GM12878 (cell line): ENCODE results near the gene RBM45. TPM values are rescaled to one million over a fixed set of nuclear protein-coding genes. Genes with fewer than 3 reads are reported as not detected.

Experiments
- ATAC-seq: fragments of 200-7000 bp; cut with Tn5 transposase; 3 replicates; pipeline ENCODE4 v1.9.1; 2020; ENCODE audit warnings: mild to moderate bottlenecking, moderate library complexity
- BruUV-seq: library from RNA; stranded (reverse); fragments of 400-500 nt; replicated peaks from 2 replicates; lab custom pipeline; 2021; lab: Mats Ljungman, UMichigan
- CTCF ChIA-PET: fragments of 300-600 bp; sonication (Branson Sonifier 250); formaldehyde crosslinking; extraction: SDS; loops from one replicate; lab custom pipeline; 2021; ENCODE audit warnings: inconsistent platforms; lab: Yijun Ruan, JAX
- POLR2A ChIA-PET: fragments of 350-600 bp; formaldehyde crosslinking; extraction: SDS; loops from one replicate; lab custom pipeline; 2021; ENCODE audit warnings: inconsistent platforms; lab: Charles Lee
- RAD21 ChIA-PET: fragments of 300-600 bp; sonication (Branson Sonifier 250); formaldehyde crosslinking; loops from one replicate; lab custom pipeline; 2023; ENCODE audit warnings: antibody characterized with exemption; ENCODE audit not compliant: unreplicated experiment; lab: Charles Lee
- SMC1A ChIA-PET: fragments of 300-600 bp; sonication (Branson Sonifier 250); formaldehyde crosslinking; loops from one replicate; lab custom pipeline; 2023; ENCODE audit not compliant: unreplicated experiment, uncharacterized antibody; lab: Charles Lee
- DNase-seq: peaks from one replicate; pipeline ENCODE4 v3.0.0-alpha.2; 2011; ENCODE audit warnings: low read depth, low spot score
- FAIRE-seq: peaks from 3 replicates; lab custom pipeline; 2011; peaks lifted over from hg19 to GRCh38; lab: Jason Lieb, UNC
- H2AFZ ChIP-seq: 2 replicates; pipeline ENCODE4 v1.6.0; 2011; ENCODE audit warnings: low read depth, low read length, control low read depth; ENCODE audit not compliant: control insufficient read depth
- H3K27ac ChIP-seq: 2 replicates; pipeline ENCODE4 v1.5.1; 2011; ENCODE audit warnings: control low read depth; ENCODE audit not compliant: control insufficient read depth, insufficient read depth
- H3K27me3 ChIP-seq, 2 experiments: replicated peaks in 1 of 2; 2 replicates each; pipeline versions ENCODE4 v1.6.0 to v1.6.1; 2011; ENCODE audit warnings: low read length in 1 of 2; ENCODE audit not compliant: control insufficient read depth in 2 of 2, insufficient read depth in 2 of 2
- H3K36me3 ChIP-seq, 2 experiments: 2 replicates each; pipeline ENCODE4 v1.5.1; 2011; ENCODE audit warnings: low read length in 1 of 2; ENCODE audit not compliant: control insufficient read depth in 2 of 2, insufficient read depth in 2 of 2
- H3K4me1 ChIP-seq: 2 replicates; pipeline ENCODE4 v1.6.1; 2011; ENCODE audit warnings: mild to moderate bottlenecking, low read length, moderate library complexity, mixed read lengths; ENCODE audit not compliant: control insufficient read depth, insufficient read depth
- H3K4me2 ChIP-seq: 2 replicates; pipeline ENCODE4 v1.6.0; 2011; ENCODE audit warnings: control low read depth; ENCODE audit not compliant: control insufficient read depth, insufficient read depth
- H3K4me3 ChIP-seq: fragments of 200-600 bp; sonication (generic); 2 replicates; pipeline ENCODE4 v1.5.1; 2016
- H3K79me2 ChIP-seq: 2 replicates; pipeline ENCODE4 v1.6.0; 2011; ENCODE audit warnings: low read length; ENCODE audit not compliant: control insufficient read depth, insufficient read depth
- H3K9ac ChIP-seq: 2 replicates; pipeline ENCODE4 v1.8.0; 2011; ENCODE audit warnings: low read length, control low read depth, mixed read lengths; ENCODE audit not compliant: control insufficient read depth, insufficient read depth
- H3K9me3 ChIP-seq: replicated peaks from 3 replicates; pipeline ENCODE4 v1.5.1; 2011; ENCODE audit warnings: mild to moderate bottlenecking, low read length; ENCODE audit not compliant: control insufficient read depth, insufficient read depth
- H4K20me1 ChIP-seq: 2 replicates; pipeline ENCODE4 v1.6.0; 2011; ENCODE audit not compliant: control insufficient read depth, insufficient read depth
- BMI1 ChIP-seq: fragments of 450-650 bp; IDR thresholded peaks from 2 replicates; pipeline ENCODE4 v1.6.1; 2016; ENCODE audit warnings: mild to moderate bottlenecking, moderate library complexity, borderline replicate concordance
- CHD1 ChIP-seq: IDR thresholded peaks from 2 replicates; pipeline ENCODE4 v1.6.1; 2012; ENCODE audit warnings: low read depth, low read length, improper control_type of control experiment
- ESRRA ChIP-seq: IDR thresholded peaks from 2 replicates; pipeline ENCODE4 v1.6.1; 2012; ENCODE audit warnings: mild to moderate bottlenecking, low read length, improper control_type of control experiment
- HDGF ChIP-seq: fragments of 450-650 bp; IDR thresholded peaks from 2 replicates; pipeline ENCODE4 v1.6.1; 2016; ENCODE audit warnings: antibody characterized with exemption
- MEF2B ChIP-seq: fragments of 450-650 bp; IDR thresholded peaks from 2 replicates; pipeline ENCODE4 v1.6.1; 2018; ENCODE audit warnings: mild to moderate bottlenecking, moderate library complexity; ENCODE audit not compliant: partially characterized antibody, poor library complexity, severe bottlenecking
- NR2F1 ChIP-seq: fragments of 450-650 bp; conservative IDR thresholded peaks from 2 replicates; pipeline ENCODE4 v1.6.1; 2017; ENCODE audit warnings: mild to moderate bottlenecking
- POLR2A ChIP-seq: IDR thresholded peaks from 2 replicates; pipeline ENCODE4 v1.6.1; 2011; ENCODE audit warnings: low read depth, mild to moderate bottlenecking, low read length
- POU2F2 ChIP-seq: IDR thresholded peaks from 3 replicates; pipeline ENCODE4 v1.6.1; 2011; ENCODE audit warnings: low read depth, mild to moderate bottlenecking, low read length, borderline replicate concordance
- ZNF217 ChIP-seq: fragments of 450-650 bp; IDR thresholded peaks from 2 replicates; pipeline ENCODE4 v1.6.1; 2017; ENCODE audit warnings: antibody characterized with exemption, mild to moderate bottlenecking
- ZNF384 ChIP-seq: IDR thresholded peaks from 2 replicates; pipeline ENCODE4 v1.6.1; 2012; ENCODE audit warnings: low read depth, mild to moderate bottlenecking, low read length, improper control_type of control experiment, borderline replicate concordance
- WGBS: methylation state at CpG from one replicate; pipeline ENCODE4 v1.1.6; 2016; ENCODE audit warnings: low lambda C conversion rate; ENCODE audit not compliant: insufficient replicate concordance, insufficient coverage; ENCODE audit errors: missing lambda C conversion rate; 5-methylcytosine and 5-hydroxymethylcytosine counted together
- in situ Hi-C: fragments of 300-500 bp; cut with MboI; formaldehyde crosslinking; loops from 9 replicates; pipeline ENCODE4 v1.14.3; 2018; ENCODE audit warnings: mixed read lengths
- intact Hi-C: fragments of 100-400 bp; cut with micrococcal nuclease; formaldehyde crosslinking; loops from one replicate; pipeline ENCODE4 v1.14.2; 2022; ENCODE audit not compliant: unreplicated experiment
- polyA plus RNA-seq, 11 experiments: library from polyadenylated mRNA; depleted of rRNA in 4 of 11; unstranded in 6 of 11; stranded (reverse) in 5 of 11; fragments of >200 nt; fragmentation: Nextera tagmentation in 4 of 11; fragmentation: Illumina TruSeq in 1 of 11; extraction: Ambion mirVana in 4 of 11; extraction: Trizol in 1 of 11; gene quantifications; 1 replicate in 1 of 11; 2 replicates in 10 of 11; pipeline versions ENCODE4 v1.2.1 to v1.2.3, GENCODE V29; 2011 to 2016; ENCODE audit warnings: inconsistent platforms in 2 of 11, missing spikeins in 2 of 11, low read depth in 1 of 11
- total RNA-seq, 4 experiments: library from RNA; depleted of rRNA in 3 of 4; stranded (reverse); fragments of >200 nt in 3 of 4; fragmentation: Illumina TruSeq in 1 of 4; extraction: Trizol in 1 of 4; gene quantifications; 2 replicates each; pipeline versions ENCODE4 v1.2.1 to v1.2.3, GENCODE V29; 2013 to 2021
- TF ChIP-seq, protein P1 (sequence below): IDR thresholded peaks from 2 replicates; pipeline ENCODE4 v1.6.1; 2012; ENCODE audit warnings: low read depth, low read length, improper control_type of control experiment
- TF ChIP-seq, protein P2 (sequence below): fragments of 450-650 bp; IDR thresholded peaks from 2 replicates; pipeline ENCODE4 v1.6.1; 2017; ENCODE audit warnings: antibody characterized with exemption, mild to moderate bottlenecking, moderate library complexity
- TF ChIP-seq, protein P3 (sequence below): fragments of 450-650 bp; IDR thresholded peaks from 2 replicates; pipeline ENCODE4 v1.6.1; 2017; ENCODE audit warnings: mild to moderate bottlenecking, moderate library complexity

The RBM45 gene
- total and polyA plus RNA-seq, 10 of the 15 experiments (the other 5 are each of a cell fraction or from before 2014, with no cell fraction given), result 6.2 to 21.7 (median 14.6) TPM

DNA sequence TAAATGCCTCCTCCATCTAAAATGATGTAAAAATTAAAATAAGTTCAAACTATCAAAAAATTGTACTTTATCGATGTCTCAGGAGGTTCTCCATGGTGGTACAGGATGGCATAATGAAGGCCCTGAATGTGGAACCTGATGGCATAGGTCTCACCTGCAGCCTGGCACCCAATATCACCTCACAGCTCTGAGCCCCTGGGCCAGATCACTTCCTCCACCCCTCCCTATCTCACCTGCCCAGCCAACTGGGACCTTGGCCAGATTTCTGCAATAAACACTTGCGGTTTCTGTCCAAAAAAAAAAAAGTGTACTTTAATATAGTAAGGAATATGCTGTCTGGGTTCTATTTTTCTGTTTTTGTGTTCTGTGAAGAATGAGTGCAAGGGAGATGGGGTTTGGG lies 6.7 kb upstream of the RBM45 start:
- ChIA-PET SMC1A (no interaction called here), POLR2A (no interaction called here), RAD21 (no interaction called here), CTCF (interaction anchor here (1.1 to 1.2 kb wide), 2 partner anchors 199 to 314 kb away, joined by 3 to 6 read pairs; no protein-coding TSS in a partner anchor)
- DNase-seq, result no peak
- in situ Hi-C loops, result no loop called here
- Histone ChIP-seq H3K79me2 (no peaks in the 10 kb centered on the region), H3K4me1 (no peaks in the 10 kb centered on the region), H3K36me3 (no peaks in the 10 kb centered on the region), H3K9me3 (no peaks in the 10 kb centered on the region), H3K27ac (no peak overlapping the region), H3K9ac (no peak overlapping the region), H4K20me1 (no peaks in the 10 kb centered on the region), H2AFZ (no peak overlapping the region), H3K4me3 (no peak overlapping the region), H3K27me3 (no peaks in the 10 kb centered on the region; a peak in 1 of 4 replicates), H3K4me2 (no peak overlapping the region)
- WGBS, result 29% methylated on average over 2 of the region's 2 CpGs
- intact Hi-C loops, result no loop called here
- no TSS peak for BruUV-seq
- ATAC-seq, result no peak
- TF ChIP-seq CHD1 (no peak), POLR2A (no peak), POU2F2 (no peak), ZNF384 (no peak), NR2F1 (no peak), ZNF217 (no peak), ESRRA (no peak), HDGF (no peak), BMI1 (no peak), MEF2B (no peak)
- TF ChIP-seq, protein P1, sequence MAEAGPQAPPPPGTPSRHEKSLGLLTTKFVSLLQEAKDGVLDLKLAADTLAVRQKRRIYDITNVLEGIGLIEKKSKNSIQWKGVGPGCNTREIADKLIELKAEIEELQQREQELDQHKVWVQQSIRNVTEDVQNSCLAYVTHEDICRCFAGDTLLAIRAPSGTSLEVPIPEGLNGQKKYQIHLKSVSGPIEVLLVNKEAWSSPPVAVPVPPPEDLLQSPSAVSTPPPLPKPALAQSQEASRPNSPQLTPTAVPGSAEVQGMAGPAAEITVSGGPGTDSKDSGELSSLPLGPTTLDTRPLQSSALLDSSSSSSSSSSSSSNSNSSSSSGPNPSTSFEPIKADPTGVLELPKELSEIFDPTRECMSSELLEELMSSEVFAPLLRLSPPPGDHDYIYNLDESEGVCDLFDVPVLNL, result no peak
- TF ChIP-seq, protein P2, sequence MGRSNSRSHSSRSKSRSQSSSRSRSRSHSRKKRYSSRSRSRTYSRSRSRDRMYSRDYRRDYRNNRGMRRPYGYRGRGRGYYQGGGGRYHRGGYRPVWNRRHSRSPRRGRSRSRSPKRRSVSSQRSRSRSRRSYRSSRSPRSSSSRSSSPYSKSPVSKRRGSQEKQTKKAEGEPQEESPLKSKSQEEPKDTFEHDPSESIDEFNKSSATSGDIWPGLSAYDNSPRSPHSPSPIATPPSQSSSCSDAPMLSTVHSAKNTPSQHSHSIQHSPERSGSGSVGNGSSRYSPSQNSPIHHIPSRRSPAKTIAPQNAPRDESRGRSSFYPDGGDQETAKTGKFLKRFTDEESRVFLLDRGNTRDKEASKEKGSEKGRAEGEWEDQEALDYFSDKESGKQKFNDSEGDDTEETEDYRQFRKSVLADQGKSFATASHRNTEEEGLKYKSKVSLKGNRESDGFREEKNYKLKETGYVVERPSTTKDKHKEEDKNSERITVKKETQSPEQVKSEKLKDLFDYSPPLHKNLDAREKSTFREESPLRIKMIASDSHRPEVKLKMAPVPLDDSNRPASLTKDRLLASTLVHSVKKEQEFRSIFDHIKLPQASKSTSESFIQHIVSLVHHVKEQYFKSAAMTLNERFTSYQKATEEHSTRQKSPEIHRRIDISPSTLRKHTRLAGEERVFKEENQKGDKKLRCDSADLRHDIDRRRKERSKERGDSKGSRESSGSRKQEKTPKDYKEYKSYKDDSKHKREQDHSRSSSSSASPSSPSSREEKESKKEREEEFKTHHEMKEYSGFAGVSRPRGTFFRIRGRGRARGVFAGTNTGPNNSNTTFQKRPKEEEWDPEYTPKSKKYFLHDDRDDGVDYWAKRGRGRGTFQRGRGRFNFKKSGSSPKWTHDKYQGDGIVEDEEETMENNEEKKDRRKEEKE, result no peak
- TF ChIP-seq, protein P3, sequence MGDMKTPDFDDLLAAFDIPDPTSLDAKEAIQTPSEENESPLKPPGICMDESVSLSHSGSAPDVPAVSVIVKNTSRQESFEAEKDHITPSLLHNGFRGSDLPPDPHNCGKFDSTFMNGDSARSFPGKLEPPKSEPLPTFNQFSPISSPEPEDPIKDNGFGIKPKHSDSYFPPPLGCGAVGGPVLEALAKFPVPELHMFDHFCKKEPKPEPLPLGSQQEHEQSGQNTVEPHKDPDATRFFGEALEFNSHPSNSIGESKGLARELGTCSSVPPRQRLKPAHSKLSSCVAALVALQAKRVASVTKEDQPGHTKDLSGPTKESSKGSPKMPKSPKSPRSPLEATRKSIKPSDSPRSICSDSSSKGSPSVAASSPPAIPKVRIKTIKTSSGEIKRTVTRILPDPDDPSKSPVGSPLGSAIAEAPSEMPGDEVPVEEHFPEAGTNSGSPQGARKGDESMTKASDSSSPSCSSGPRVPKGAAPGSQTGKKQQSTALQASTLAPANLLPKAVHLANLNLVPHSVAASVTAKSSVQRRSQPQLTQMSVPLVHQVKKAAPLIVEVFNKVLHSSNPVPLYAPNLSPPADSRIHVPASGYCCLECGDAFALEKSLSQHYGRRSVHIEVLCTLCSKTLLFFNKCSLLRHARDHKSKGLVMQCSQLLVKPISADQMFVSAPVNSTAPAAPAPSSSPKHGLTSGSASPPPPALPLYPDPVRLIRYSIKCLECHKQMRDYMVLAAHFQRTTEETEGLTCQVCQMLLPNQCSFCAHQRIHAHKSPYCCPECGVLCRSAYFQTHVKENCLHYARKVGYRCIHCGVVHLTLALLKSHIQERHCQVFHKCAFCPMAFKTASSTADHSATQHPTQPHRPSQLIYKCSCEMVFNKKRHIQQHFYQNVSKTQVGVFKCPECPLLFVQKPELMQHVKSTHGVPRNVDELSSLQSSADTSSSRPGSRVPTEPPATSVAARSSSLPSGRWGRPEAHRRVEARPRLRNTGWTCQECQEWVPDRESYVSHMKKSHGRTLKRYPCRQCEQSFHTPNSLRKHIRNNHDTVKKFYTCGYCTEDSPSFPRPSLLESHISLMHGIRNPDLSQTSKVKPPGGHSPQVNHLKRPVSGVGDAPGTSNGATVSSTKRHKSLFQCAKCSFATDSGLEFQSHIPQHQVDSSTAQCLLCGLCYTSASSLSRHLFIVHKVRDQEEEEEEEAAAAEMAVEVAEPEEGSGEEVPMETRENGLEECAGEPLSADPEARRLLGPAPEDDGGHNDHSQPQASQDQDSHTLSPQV, result no peak
- no peak for FAIRE-seq
